Femur (tissue), 1 donor: Measurements from ENCODE around the gene GDPD2.
"Not testable (repeated sequence)": the region's sequence is repeated elsewhere in the genome, so short reads cannot be mapped to it uniquely, and the experiment has no call there.

Experiments
- DNase-seq: peaks from one replicate; pipeline ENCODE4 v3.0.0-alpha.2; 2017

GDPD2 gene, protein sequence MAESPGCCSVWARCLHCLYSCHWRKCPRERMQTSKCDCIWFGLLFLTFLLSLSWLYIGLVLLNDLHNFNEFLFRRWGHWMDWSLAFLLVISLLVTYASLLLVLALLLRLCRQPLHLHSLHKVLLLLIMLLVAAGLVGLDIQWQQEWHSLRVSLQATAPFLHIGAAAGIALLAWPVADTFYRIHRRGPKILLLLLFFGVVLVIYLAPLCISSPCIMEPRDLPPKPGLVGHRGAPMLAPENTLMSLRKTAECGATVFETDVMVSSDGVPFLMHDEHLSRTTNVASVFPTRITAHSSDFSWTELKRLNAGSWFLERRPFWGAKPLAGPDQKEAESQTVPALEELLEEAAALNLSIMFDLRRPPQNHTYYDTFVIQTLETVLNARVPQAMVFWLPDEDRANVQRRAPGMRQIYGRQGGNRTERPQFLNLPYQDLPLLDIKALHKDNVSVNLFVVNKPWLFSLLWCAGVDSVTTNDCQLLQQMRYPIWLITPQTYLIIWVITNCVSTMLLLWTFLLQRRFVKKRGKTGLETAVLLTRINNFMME

DNA sequence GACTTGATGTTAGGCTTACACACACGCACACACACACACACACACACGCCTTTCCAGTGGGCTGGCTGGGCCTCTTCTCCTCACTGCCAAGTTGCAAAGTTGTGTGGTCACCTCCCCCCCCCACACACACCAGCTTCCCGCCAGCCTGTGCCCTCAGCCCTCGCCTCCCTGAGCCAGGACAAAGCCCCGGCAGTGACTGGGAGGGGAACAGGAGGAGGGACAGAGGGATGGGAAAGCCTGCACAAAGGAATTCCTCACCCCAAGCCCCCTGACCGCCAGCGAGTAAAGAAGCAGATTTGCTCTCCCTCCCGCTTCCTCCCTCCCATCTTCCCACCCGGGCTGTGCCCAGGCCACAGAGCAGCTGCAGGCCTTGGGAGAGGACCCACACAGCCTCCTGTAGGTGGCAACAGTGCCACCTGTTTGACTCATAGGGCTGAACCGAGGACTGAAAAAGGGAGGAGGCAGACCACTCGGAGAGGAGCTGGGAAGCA, at the start of gene GDPD2:
Gene GDPD2 (plus strand): TSS at position 464 of the 491 bp plus-strand sequence. CDS start 1,671 bp downstream, outside the sequence.
- peak; percentile 37 for DNase-seq

DNA sequence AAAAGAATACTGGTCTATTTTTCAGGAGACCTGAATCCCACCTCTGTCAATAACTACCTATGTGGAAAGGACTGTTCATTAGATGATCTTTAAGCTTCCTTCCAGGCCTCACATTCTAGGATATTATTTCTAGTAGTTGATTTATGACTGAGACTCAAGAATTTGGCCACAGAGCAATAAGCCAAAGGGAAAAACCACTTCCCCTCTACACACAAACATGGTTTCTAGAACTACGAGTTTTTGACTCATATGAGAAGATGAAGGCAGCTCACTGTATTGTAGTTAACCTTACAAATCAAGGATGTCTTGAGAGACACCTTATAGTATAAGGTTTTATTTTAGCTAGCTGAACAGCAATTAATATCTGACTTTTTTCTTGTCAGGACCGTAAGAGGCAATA, 36.9 kb upstream of the GDPD2 start:
- DNase-seq, result no peak

- no peak for DNase-seq
These were observed 24.2 kb upstream of the GDPD2 start for GRCh38 chrX:70398899-70399298.

DNA sequence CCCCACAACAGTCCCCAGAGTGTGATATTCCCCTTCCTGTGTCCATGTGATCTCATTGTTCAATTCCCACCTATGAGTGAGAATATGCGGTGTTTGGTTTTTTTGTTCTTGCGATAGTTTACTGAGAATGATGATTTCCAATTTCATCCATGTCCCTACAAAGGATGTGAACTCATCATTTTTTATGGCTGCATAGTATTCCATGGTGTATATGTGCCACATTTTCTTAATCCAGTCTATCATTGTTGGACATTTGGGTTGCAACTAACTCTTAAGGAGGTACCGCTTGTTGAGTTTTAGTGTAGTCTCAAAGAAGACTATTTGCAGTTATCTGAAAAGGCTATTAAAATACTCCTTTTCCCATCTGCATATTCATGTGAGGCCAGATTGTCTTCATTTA, 22.9 kb upstream of the GDPD2 start:
- DNase-seq, result not testable (repeated sequence)

GRCh38 chrX:70402721-70403120, 20.4 kb upstream of the GDPD2 start:
- DNase-seq, result no peak

DNA sequence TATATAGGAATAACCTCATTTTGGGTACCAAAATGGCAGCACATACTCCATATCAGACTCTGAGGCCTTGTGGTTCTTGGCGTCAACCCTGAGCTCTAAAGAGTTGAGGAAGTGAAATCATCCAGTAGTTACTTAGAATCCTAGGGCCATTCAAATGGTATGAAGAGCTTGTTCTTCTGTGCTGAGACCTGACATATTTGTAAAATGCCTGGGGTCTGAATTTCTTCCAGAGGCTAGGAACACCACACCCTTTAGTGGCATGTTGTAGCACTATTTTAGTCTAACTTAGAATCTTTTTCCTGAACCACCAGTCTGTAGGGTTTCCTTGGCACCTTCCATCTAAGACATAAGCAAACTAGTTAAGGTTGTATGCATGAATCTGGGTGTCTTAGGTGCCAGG, 18.1 kb upstream of the GDPD2 start:
- DNase-seq, result no peak

DNA sequence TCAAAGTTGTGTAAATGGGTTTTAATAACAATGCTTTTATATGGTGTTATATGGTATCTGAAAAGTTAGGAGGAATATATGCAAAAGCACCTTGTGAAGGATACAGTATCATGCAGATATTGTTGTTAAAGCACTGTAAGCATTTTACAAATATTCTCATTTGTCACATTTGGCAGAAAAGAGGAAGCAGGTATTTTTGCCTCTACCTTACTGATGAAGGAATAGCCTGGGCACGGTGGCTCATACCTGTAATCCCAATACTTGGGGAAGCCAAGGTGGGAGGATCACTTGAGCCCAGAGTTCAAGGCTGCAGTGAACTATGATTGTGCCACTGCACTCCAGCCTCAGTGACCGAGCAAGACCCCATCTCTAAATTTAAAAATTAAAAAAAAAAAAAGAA, 12.2 kb upstream of the GDPD2 start:
- no peak for DNase-seq

- DNase-seq, result no peak
These were observed 11.6 kb upstream of the GDPD2 start for GRCh38 chrX:70411475-70411874.

DNA sequence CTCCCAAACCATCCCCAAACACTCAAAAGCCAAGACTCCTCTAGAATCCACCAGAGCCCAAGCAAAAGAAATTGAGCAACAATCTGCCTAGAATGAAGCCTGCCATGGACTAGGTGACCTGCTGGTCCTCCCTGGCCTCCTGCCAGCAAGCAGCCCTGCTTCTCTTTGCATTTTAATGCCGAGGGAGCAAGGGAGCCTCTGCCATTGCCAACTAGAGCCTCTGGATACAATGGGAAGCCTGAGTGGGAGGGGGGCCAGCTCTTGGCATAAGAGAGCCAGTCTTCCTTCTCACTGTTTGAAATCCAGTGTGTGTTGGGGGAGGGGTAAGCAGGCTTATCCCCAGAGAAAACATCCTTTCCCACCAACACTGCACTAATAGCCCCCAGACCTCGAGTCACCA, 1.5 kb upstream of the GDPD2 start:
- no peak for DNase-seq

- DNase-seq, result no peak
These were observed 992 bp downstream of the GDPD2 start for GRCh38 chrX:70423936-70424675.

DNA sequence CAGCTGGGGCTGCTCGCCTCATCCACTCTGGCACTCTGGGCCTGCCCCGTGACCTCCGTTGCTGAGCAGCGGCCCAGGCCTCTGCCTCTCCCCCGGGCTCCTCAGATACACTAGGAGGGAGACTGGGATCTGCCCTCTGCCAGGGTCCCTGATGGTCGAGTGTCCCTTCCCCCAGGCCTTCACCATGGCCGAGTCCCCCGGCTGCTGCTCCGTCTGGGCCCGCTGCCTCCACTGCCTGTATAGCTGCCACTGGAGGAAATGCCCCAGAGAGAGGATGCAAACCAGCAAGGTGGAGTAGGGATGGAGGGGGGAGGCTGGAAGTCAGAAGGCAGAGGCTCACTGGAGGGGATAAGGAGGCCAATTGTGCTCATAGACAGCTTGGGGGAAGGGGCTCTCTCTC, 1.7 kb downstream of the GDPD2 start:
- no peak for DNase-seq

DNA sequence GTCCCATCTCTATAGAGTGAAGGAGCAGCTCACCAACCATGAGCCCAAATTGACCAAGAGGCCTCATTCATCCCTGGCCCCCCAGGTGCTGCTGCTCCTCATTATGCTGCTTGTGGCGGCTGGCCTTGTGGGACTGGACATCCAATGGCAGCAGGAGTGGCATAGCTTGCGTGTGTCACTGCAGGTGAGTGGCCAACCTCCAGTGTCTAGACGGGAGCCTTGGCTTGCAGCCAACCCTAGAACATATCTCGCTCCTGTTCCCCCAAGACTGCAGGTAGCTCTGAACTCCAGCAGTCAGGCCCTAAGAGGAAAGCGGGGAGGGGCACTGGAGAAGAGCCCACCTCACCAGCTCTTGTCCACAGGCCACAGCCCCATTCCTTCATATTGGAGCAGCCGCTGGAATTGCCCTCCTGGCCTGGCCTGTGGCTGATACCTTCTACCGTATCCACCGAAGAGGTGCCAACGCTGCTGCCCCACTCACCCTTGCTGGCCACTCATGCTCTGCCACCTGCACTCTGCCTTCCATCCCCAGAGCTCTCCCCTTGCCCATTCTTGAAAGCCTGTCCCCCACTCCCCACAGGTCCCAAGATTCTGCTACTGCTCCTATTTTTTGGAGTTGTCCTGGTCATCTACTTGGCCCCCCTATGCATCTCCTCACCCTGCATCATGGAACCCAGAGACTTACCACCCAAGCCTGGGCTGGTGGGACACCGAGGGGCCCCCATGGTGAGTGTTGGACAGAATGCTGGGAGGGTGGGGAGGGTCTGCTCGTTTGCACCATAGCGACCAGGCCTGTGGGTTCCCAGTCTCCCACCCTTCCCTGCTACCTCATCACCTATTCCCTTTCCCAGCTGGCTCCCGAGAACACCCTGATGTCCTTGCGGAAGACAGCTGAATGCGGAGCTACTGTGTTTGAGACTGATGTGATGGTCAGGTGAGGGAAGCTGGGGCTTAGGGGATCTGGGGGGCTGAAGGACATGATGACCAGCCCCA, 3.5 kb downstream of the GDPD2 start:
- no peak for DNase-seq

GRCh38 chrX:70427365-70427764, 4.3 kb downstream of the GDPD2 start:
- DNase-seq, result no peak

DNA sequence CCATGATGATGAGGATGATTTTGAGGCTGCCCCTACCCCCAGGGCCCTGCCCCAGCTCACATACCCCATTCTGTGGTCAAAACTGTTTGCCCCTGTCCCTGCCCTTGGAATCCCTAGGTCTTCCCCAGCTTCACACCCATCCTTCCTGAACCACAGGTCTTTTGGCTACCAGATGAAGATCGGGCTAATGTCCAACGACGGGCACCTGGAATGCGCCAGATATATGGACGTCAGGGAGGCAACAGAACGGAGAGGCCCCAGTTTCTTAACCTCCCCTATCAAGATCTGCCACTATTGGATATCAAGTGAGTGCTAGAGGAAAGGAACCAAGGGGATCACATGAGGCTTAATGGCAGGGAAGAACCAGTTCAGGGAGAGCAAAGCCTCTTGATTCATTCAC, 6.6 kb downstream of the GDPD2 start:
- DNase-seq, result no peak

GRCh38 chrX:70432936-70433847, 10.1 kb downstream of the GDPD2 start:
- DNase-seq, result no peak

- DNase-seq, result peak; percentile 64
These were observed 10.8 kb downstream of the GDPD2 start for GRCh38 chrX:70433848-70434351.

DNA sequence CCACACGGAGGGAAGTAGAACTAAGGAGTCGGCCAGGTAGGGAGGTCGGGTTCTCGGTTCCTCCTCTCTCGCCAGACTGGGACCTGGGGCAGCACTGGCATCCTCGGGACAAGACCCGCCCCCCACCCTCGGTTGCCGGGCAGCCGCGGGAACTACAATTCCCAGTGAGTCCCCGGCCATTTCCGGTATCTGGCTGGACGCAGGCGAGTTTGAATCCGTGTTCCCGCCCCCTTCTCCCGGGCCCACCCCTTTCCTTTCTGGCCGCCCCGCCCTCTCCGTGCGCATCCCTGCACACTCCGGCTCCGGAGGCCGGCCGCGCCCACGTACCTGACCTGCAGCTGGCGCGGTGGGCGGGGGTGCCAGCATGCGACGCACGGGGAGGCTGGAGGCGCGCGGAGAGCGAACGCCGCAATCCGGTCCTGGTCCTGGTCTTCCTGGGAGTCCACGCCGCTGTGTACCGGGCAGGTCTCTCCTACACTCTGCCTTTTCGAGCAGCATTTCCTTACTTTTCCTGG, 11.3 kb downstream of the GDPD2 start:
- peak; percentile 89 for DNase-seq

DNA sequence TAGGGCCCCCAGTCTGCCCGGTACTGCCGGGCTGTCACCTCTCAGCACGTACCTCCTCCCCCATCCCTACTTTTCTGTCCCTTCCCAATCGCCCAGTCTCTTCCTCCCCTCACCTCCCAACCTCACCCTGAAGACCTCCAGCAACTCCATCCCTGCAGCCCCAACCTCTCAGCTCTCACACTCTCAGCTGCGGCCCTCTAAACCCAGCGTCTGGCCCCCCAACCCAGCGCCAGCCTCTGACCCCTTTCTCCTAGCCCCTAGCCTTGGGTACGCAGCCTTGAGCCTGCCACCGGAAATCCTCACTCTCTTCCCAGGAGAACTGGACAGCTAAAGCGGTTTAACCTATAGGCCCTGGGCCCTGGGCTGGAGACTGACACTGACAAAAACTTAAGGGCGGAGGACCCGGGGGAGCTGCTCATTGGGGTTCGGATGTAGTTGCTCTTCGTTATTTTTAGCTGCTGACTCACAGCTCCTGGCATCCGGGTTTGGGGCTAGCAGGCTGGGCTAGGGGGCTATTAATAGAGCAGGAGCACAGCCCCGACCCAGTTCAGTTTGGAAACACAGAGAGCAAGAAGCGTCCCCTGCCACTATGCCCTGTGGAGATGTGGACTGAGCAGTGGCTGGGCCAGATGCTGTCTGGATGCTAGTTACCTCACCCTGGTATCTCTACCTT, 11.9 kb downstream of the GDPD2 start:
- peak; percentile 37 for DNase-seq

DNA sequence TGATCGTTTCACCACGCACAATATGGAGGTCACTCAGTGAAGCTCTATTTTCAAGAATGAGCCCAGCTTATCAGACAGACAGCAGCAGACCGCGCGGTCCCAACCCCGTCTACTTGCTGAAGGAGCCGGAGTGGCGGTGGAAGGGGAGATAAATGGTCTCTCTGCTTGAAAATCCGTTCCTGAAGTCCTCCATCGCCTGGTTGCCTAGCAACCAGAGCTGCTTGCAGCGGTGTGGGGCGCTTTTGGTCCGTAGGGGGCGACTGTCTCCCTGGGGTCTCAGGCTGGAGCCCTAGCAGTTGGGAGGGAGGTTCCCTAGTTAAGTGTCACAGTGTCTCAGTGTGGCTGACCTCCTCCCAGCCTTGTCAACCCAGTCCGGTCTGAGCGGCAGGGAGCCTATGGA, 13.2 kb downstream of the GDPD2 start:
- no peak for DNase-seq

- DNase-seq, result no peak
These were observed 13.9 kb downstream of the GDPD2 start for GRCh38 chrX:70437011-70437410.
